ENCODE results near the gene TBL2. TPM values are rescaled to one million over a fixed set of nuclear protein-coding genes. Genes with fewer than 3 reads are reported as not detected.

TBL2 gene
- polyA plus RNA-seq, 3 donors: 10.4 to 40.1 (median 26.2) TPM

DNA sequence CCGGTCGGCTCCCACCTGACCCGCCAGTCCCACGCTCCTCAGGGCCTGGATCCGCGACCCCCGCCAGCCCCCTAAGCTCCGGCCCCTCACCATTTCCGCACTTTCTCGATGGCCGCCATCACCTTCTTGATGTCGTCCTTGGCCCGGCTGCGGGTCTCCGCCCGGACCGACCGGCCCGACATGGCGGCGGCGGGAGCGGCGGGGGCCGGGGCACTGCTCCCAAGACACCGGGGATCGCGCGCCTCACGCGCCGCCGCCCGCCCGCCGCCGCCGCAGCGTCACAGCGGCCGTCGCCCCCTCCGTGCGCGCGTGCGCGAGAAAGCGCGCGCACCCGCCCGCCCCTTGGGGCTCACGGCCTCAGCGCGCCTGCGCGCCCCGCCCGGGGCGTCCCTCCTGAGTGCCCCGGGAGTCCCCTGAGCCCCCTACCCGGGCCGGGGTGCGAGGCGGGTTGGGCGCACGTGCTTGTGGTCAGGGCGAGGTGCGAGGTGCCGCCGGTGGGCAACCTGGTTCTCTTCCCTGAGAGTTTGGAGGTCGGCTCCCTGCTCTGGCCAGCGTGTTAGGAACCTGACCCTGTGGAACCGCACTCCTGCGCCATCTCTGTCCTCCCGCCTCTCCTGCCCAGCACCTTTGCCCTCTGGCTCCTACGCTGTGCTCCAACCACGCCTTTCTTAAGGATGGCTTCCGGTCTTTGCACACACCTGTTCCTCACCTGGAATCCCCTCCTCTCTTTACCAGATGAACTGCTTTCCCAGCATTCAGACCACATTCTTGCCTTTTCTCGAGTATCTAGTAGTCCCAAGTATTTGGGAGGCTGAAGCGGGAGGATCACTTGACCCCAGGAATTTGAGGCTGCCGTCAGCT, 20.8 kb downstream of the TBL2 start, which contains the start of gene BCL7B:
Gene BCL7B, minus strand, starts transcription at position 294 of the 861 bp plus-strand sequence. Its CDS starts 112 bp downstream, at position 182.
- Mint-ChIP-seq H3K9me3 (peaks cover 0 to 2% (median 0%) of the 10 kb centered on the region in 7 donors), H3K27ac (peak within 1 kb of the TSS; percentile 93 to 98 (median 96)), H3K36me3 (peaks cover 14 to 29% of the 10 kb centered on the region in 2 donors), H3K4me3 (peak within 1 kb of the TSS; percentile 86 to 93), H3K4me1 (peaks cover 37% of the 10 kb centered on the region), H3K27me3 (ENCODE audit: low read depth in 3 of 3) (peaks cover 1 to 7% (median 5%) of the 10 kb centered on the region in 3 donors)
- Histone ChIP-seq H3K4me3 (replicated peaks in 1 of 3; ENCODE audit: low read depth in 2 of 3, low read length in 3 of 3) (peak within 1 kb of the TSS; percentile 73 to 99 (median 75)), H3K27ac (ENCODE audit: low read depth in 1 of 2, low read length in 2 of 2) (peak within 1 kb of the TSS; percentile 87 to 93), H3K4me2 (replicated peaks; ENCODE audit: extremely low read depth, low read length, poor library complexity, severe bottlenecking) (peak within 1 kb of the TSS; percentile 100), H4K20me1 (ENCODE audit: insufficient read depth, low read length) (peaks cover 40% of the 10 kb centered on the region), H2AFZ (ENCODE audit: insufficient read depth, low read depth, low read length, poor library complexity, severe bottlenecking) (peak within 1 kb of the TSS; percentile 90), H3K27me3 (ENCODE audit: control insufficient read depth in 2 of 2, insufficient read depth in 2 of 2, low read length in 2 of 2) (no peaks in the 10 kb centered on the region), H3K79me2 (ENCODE audit: insufficient read depth, low read length) (peaks cover 43% of the 10 kb centered on the region), H3K36me3 (replicated peaks in 1 of 2; ENCODE audit: control insufficient read depth in 1 of 2, insufficient read depth in 2 of 2, low read length in 2 of 2) (peaks cover 4 to 28% of the 10 kb centered on the region in 2 donors), H3K9ac (ENCODE audit: insufficient read depth, low read length, poor library complexity, severe bottlenecking) (peak within 1 kb of the TSS; percentile 98), H3K9me3 (replicated peaks in 1 of 2; ENCODE audit: control insufficient read depth in 1 of 2, insufficient read depth in 1 of 2, low read length in 2 of 2) (no peaks in the 10 kb centered on the region), H3K4me1 (ENCODE audit: control insufficient read depth in 1 of 2, insufficient read depth in 2 of 2, low read length in 2 of 2) (peaks cover 21 to 23% of the 10 kb centered on the region in 2 donors)
- WGBS (ENCODE audit: insufficient coverage): 5% methylated on average over 77 of the region's 83 CpGs
- intact Hi-C loops (cut with micrococcal nuclease): loop anchor here (2.0 to 10.0 kb wide), 4 partner anchors 21 to 47 kb away; partner anchors contain the start of genes BAZ1B (in 1 of the 2) and TBL2 (in 1 of the 2)
- TF ChIP-seq, protein P1, sequence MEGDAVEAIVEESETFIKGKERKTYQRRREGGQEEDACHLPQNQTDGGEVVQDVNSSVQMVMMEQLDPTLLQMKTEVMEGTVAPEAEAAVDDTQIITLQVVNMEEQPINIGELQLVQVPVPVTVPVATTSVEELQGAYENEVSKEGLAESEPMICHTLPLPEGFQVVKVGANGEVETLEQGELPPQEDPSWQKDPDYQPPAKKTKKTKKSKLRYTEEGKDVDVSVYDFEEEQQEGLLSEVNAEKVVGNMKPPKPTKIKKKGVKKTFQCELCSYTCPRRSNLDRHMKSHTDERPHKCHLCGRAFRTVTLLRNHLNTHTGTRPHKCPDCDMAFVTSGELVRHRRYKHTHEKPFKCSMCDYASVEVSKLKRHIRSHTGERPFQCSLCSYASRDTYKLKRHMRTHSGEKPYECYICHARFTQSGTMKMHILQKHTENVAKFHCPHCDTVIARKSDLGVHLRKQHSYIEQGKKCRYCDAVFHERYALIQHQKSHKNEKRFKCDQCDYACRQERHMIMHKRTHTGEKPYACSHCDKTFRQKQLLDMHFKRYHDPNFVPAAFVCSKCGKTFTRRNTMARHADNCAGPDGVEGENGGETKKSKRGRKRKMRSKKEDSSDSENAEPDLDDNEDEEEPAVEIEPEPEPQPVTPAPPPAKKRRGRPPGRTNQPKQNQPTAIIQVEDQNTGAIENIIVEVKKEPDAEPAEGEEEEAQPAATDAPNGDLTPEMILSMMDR (IDR thresholded peaks at IDR 0.05): no peak
- peak; percentile 68 to 75 (median 74) for DNase-seq

DNA sequence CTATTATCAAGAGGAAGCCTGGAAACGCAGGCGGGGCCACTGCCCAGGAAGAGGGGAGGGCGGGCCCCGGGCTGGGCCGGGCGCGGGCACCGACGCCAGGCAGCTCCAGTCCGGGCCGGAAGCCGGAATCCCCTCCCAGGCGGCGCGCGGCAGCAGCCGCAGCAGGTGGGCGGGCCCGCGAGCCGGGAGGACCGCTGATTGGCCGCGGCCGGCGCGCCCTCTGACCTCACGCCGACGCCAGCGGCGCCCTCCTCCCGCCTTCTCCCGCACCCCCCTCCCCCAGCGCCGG, 21.3 kb downstream of the TBL2 start:
- peaks cover 46% of the 10 kb centered on the region for H4K20me1 ChIP-seq (ENCODE audit: insufficient read depth, low read length)
- H3K27me3 Mint-ChIP-seq (ENCODE audit: low read depth in 3 of 3): peaks cover 1 to 7% (median 5%) of the 10 kb centered on the region in 3 donors
- WGBS (ENCODE audit: insufficient coverage): under 1% methylated on average over 34 of the region's 36 CpGs
- TF ChIP-seq, protein P1 (IDR thresholded peaks at IDR 0.05): no peak
- peaks cover 20 to 35% of the 10 kb centered on the region in 2 donors for H3K36me3 Mint-ChIP-seq
- H3K36me3 ChIP-seq (replicated peaks in 1 of 2; ENCODE audit: control insufficient read depth in 1 of 2, insufficient read depth in 2 of 2, low read length in 2 of 2): peaks cover 6 to 33% of the 10 kb centered on the region in 2 donors
- H3K4me3 ChIP-seq (replicated peaks in 1 of 3; ENCODE audit: low read depth in 2 of 3, low read length in 3 of 3): peak overlapping the region; percentile 73 to 99 (median 75)
- no peaks in the 10 kb centered on the region for H3K9me3 ChIP-seq (replicated peaks in 1 of 2; ENCODE audit: control insufficient read depth in 1 of 2, insufficient read depth in 1 of 2, low read length in 2 of 2)
- H3K27me3 ChIP-seq (ENCODE audit: control insufficient read depth in 2 of 2, insufficient read depth in 2 of 2, low read length in 2 of 2): no peaks in the 10 kb centered on the region
- H3K9ac ChIP-seq (ENCODE audit: insufficient read depth, low read length, poor library complexity, severe bottlenecking): peak overlapping the region; percentile 98
- peak overlapping the region; percentile 86 to 92 for H3K4me3 Mint-ChIP-seq
- H3K79me2 ChIP-seq (ENCODE audit: insufficient read depth, low read length): peaks cover 48% of the 10 kb centered on the region
- peaks cover 0 to 2% (median 0%) of the 10 kb centered on the region in 7 donors for H3K9me3 Mint-ChIP-seq
- peaks cover 34% of the 10 kb centered on the region for H3K4me1 Mint-ChIP-seq
- intact Hi-C loops (cut with micrococcal nuclease): loop anchor here (2.0 to 10.0 kb wide), 4 partner anchors 22 to 48 kb away; partner anchors contain the start of genes BAZ1B (in 1 of the 2) and TBL2 (in 1 of the 2)
- peak overlapping the region; percentile 67 for H2AFZ ChIP-seq (ENCODE audit: insufficient read depth, low read depth, low read length, poor library complexity, severe bottlenecking)
- DNase-seq: peak; percentile 93 to 94 (median 93)
- H3K4me2 ChIP-seq (replicated peaks; ENCODE audit: extremely low read depth, low read length, poor library complexity, severe bottlenecking): peak overlapping the region; percentile 100
- peaks cover 21 to 23% of the 10 kb centered on the region in 2 donors for H3K4me1 ChIP-seq (ENCODE audit: control insufficient read depth in 1 of 2, insufficient read depth in 2 of 2, low read length in 2 of 2)
- H3K27ac ChIP-seq (ENCODE audit: low read depth in 1 of 2, low read length in 2 of 2): peak overlapping the region; percentile 87 to 93
- peak overlapping the region; percentile 93 to 98 (median 96) for H3K27ac Mint-ChIP-seq
